OCI-LY1 (cell line): ENCODE data around the gene PLXNA2.

Source experiments
- H2AFZ ChIP-seq: fragments of 200-600 bp; sonication (generic), shearing (Covaris generic); 2 replicates; pipeline ENCODE4 v1.6.0; 2014; ENCODE audit warnings: antibody characterized with exemption, mild to moderate bottlenecking, low read length
- H3F3A ChIP-seq: fragments of 200-600 bp; sonication (generic), shearing (Covaris generic); 2 replicates; pipeline ENCODE4 v1.6.0; 2014; ENCODE audit warnings: mild to moderate bottlenecking, antibody characterized with exemption, low read length, moderate library complexity; ENCODE audit not compliant: insufficient read depth
- H3K27ac ChIP-seq: fragments of 200-600 bp; sonication (generic); 2 replicates; pipeline ENCODE4 v1.5.1; 2014; ENCODE audit warnings: low read length, mixed run types, mild to moderate bottlenecking, low read depth; ENCODE audit not compliant: poor library complexity, severe bottlenecking
- H3K27me3 ChIP-seq: fragments of 200-600 bp; sonication (generic); 2 replicates; pipeline ENCODE4 v1.6.0; 2014; ENCODE audit warnings: antibody characterized with exemption, mild to moderate bottlenecking, low read length, moderate library complexity; ENCODE audit not compliant: insufficient read depth
- H3K36me3 ChIP-seq: fragments of 200-600 bp; sonication (generic); 2 replicates; pipeline ENCODE4 v1.6.1; 2014; ENCODE audit warnings: mild to moderate bottlenecking, antibody characterized with exemption, low read length, moderate library complexity, mixed read lengths; ENCODE audit not compliant: insufficient read depth
- H3K4me1 ChIP-seq: fragments of 200-600 bp; sonication (generic); 2 replicates; pipeline ENCODE4 v1.5.1; 2014; ENCODE audit warnings: mild to moderate bottlenecking, low read length, moderate library complexity; ENCODE audit not compliant: insufficient read depth, severe bottlenecking
- H3K4me2 ChIP-seq: fragments of 200-600 bp; sonication (generic), shearing (Covaris generic); 2 replicates; pipeline ENCODE4 v1.6.1; 2014; ENCODE audit warnings: low read length
- H3K4me3 ChIP-seq: fragments of 200-600 bp; sonication (generic); 2 replicates; pipeline ENCODE4 v1.5.1; 2014; ENCODE audit warnings: low read length, low read depth, mild to moderate bottlenecking, mixed read lengths; ENCODE audit not compliant: poor library complexity, severe bottlenecking
- H3K79me2 ChIP-seq: fragments of 200-600 bp; shearing (Covaris generic); 2 replicates; pipeline ENCODE4 v1.6.1; 2016; ENCODE audit warnings: mixed run types, low read length, mixed read lengths; ENCODE audit not compliant: insufficient read depth
- H3K9ac ChIP-seq: fragments of 200-600 bp; sonication (generic), shearing (Covaris generic); 2 replicates; pipeline ENCODE4 v1.6.1; 2014; ENCODE audit warnings: mild to moderate bottlenecking, low read length, mixed read lengths
- H3K9me2 ChIP-seq: fragments of 200-600 bp; sonication (generic), shearing (Covaris generic); 2 replicates; pipeline ENCODE4 v1.6.1; 2014; ENCODE audit warnings: low read depth, mild to moderate bottlenecking, low read length, mixed read lengths
- H3K9me3 ChIP-seq: fragments of 200-600 bp; shearing (Covaris generic); 2 replicates; pipeline ENCODE4 v1.6.1; 2014; ENCODE audit warnings: low read length, mixed read lengths
- H4K20me1 ChIP-seq: fragments of 200-600 bp; sonication (generic), shearing (Covaris generic); 2 replicates; pipeline ENCODE4 v1.6.0; 2016; ENCODE audit warnings: mild to moderate bottlenecking, low read length; ENCODE audit not compliant: insufficient read depth
- EZH2 ChIP-seq: fragments of 200-600 bp; sonication (generic), shearing (Covaris generic); IDR thresholded peaks from 2 replicates; pipeline ENCODE4 v1.8.0; 2017; ENCODE audit warnings: borderline replicate concordance, mixed run types, mild to moderate bottlenecking, antibody characterized with exemption, low read length, moderate library complexity, mixed read lengths
- TF ChIP-seq, protein P1 (sequence below): fragments of 200-600 bp; sonication (generic), shearing (Covaris generic); IDR thresholded peaks from 2 replicates; pipeline ENCODE4 v1.5.1; 2017; ENCODE audit warnings: mild to moderate bottlenecking, antibody characterized with exemption, low read length, moderate library complexity, mixed read lengths

Gene PLXNA2

DNA sequence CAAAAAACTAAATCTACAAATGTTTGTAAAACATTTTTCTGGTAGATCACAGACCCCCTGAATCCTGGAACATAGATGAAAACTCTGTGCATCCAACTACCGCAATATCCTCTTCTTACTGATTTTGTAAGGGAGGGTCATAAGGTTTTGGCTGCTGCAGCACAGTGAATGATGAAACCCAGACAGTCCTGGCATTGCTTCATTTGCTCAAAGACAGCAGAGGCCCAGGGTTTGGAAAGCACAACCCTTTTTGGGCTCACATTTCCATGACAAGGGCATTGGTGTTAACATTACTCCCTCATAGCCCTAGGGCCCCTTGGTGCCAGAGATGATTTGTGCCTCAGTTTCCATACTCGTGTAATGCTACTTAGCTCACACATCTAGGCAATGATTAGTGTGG lies 51.2 kb downstream of the PLXNA2 start:
- H2AFZ ChIP-seq: no peak overlapping the region
- no peak overlapping the region for H3K27ac ChIP-seq
- H3K4me3 ChIP-seq: no peak overlapping the region
- H3K79me2 ChIP-seq: no peaks in the 10 kb centered on the region
- H3K9me2 ChIP-seq: no peaks in the 10 kb centered on the region
- H3K9ac ChIP-seq: no peak overlapping the region
- H3K27me3 ChIP-seq: no peaks in the 10 kb centered on the region
- no peaks in the 10 kb centered on the region for H4K20me1 ChIP-seq
- TF ChIP-seq, protein P1, sequence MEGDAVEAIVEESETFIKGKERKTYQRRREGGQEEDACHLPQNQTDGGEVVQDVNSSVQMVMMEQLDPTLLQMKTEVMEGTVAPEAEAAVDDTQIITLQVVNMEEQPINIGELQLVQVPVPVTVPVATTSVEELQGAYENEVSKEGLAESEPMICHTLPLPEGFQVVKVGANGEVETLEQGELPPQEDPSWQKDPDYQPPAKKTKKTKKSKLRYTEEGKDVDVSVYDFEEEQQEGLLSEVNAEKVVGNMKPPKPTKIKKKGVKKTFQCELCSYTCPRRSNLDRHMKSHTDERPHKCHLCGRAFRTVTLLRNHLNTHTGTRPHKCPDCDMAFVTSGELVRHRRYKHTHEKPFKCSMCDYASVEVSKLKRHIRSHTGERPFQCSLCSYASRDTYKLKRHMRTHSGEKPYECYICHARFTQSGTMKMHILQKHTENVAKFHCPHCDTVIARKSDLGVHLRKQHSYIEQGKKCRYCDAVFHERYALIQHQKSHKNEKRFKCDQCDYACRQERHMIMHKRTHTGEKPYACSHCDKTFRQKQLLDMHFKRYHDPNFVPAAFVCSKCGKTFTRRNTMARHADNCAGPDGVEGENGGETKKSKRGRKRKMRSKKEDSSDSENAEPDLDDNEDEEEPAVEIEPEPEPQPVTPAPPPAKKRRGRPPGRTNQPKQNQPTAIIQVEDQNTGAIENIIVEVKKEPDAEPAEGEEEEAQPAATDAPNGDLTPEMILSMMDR: no peak
- no peak for TF ChIP-seq EZH2
- H3K9me3 ChIP-seq: no peaks in the 10 kb centered on the region
- no peak overlapping the region for H3K4me2 ChIP-seq
- no peaks in the 10 kb centered on the region for H3F3A ChIP-seq
- no peaks in the 10 kb centered on the region for H3K4me1 ChIP-seq
- H3K36me3 ChIP-seq: no peaks in the 10 kb centered on the region

DNA sequence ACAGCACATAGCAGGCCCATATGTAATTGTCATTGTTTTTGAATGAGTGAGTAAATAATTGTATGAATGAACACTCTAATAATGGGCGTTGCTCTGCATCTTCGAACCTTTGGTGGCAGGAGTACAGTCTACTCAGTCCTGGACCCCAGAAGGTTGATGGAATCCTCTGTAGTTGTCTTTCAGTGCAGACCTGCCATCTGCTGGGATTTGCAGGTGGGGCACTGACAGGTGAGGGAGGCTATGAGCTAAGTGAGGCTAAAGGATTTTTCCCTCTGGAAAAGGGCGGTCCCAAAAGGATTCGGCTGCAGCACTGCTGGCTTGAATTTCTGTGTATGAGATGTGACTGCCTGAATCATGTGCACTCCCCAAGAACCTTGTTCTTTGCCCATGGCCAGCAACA lies 53.4 kb downstream of the PLXNA2 start:
- no peaks in the 10 kb centered on the region for H3F3A ChIP-seq
- no peak overlapping the region for H3K4me3 ChIP-seq
- H4K20me1 ChIP-seq: no peaks in the 10 kb centered on the region
- H3K4me1 ChIP-seq: no peaks in the 10 kb centered on the region
- no peak overlapping the region for H2AFZ ChIP-seq
- H3K9ac ChIP-seq: no peak overlapping the region
- H3K27ac ChIP-seq: no peak overlapping the region
- no peak for TF ChIP-seq EZH2
- TF ChIP-seq, protein P1: no peak
- no peaks in the 10 kb centered on the region for H3K79me2 ChIP-seq
- no peaks in the 10 kb centered on the region for H3K36me3 ChIP-seq
- no peaks in the 10 kb centered on the region for H3K9me3 ChIP-seq
- H3K27me3 ChIP-seq: no peaks in the 10 kb centered on the region
- no peak overlapping the region for H3K4me2 ChIP-seq
- H3K9me2 ChIP-seq: no peaks in the 10 kb centered on the region

DNA sequence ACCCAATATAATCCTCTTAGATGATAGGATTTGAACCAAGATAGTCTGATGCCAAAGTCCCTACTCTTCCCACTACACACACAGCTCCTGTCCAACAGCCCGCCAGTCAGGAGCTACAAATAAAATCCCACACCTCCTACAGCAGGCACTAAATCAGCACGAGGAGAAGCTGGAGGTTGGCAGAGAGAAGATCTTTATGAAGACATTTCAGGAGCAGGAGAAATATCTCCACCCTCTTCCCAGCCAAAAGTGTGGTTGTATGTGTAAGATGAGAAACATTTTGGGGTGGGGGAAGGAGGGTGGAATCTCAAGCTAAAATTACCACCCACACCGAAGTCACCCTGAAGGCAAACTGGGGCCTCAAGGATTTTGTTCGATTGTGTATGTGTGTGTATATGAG lies 54.5 kb downstream of the PLXNA2 start:
- H3K4me2 ChIP-seq: no peak overlapping the region

More for the DNA sequence above, 54.5 kb downstream of the PLXNA2 start:
- no peaks in the 10 kb centered on the region for H3F3A ChIP-seq
- no peak overlapping the region for H2AFZ ChIP-seq
- H3K27me3 ChIP-seq: no peaks in the 10 kb centered on the region
- H3K4me3 ChIP-seq: no peak overlapping the region
- no peak overlapping the region for H3K9ac ChIP-seq
- H3K4me1 ChIP-seq: no peaks in the 10 kb centered on the region
- TF ChIP-seq EZH2: no peak
- TF ChIP-seq, protein P1: no peak
- H3K9me2 ChIP-seq: no peaks in the 10 kb centered on the region
- no peaks in the 10 kb centered on the region for H3K79me2 ChIP-seq
- H3K36me3 ChIP-seq: no peaks in the 10 kb centered on the region
- H3K9me3 ChIP-seq: no peaks in the 10 kb centered on the region
- no peaks in the 10 kb centered on the region for H4K20me1 ChIP-seq
- H3K27ac ChIP-seq: no peak overlapping the region
